ENCODE results near the gene HS2ST1. TPM values are rescaled to one million over a fixed set of nuclear protein-coding genes. Genes with fewer than 3 reads are reported as not detected.

Gene HS2ST1
- total and polyA plus RNA-seq, 8 donors: 22.5 to 92.2 (median 70.7) TPM

DNA sequence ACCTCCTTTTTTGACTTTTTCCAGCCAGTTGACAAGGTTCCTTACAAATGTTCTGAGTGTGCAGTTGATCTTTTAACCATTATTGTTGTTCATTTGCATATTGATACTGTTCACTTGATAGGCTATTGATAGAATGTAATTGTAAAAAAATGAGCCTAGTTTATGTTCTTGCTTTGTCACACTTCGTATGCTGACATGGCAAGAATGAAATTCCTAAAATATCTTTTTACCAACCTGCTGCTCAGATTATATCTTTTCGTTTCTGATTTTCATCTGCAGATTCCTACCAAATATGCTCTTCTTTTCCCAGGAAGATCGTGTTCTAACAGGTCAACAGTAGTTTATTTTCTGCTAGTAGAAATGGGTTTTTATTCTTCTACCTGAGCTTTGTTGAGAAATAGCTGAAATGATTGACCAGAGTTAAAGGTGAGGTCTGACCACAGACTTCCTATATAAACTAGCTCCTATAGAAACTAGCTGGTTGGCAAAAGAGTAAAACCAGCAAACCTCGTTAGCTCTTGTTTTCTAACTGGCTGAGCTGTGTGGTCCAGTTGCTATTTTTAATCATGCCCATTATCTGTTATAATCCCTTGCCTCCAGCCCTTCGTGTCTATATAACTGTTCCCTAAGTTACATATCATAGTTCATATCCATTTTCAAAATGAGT, 174.8 kb downstream of the HS2ST1 start:
- Histone ChIP-seq H3K27me3 (no peaks in the 10 kb centered on the region), H3K9me3 (no peaks in the 10 kb centered on the region), H3K27ac (no peak overlapping the region), H3K4me1 (no peaks in the 10 kb centered on the region), H3K4me3 (no peak overlapping the region), H3K36me3 (no peaks in the 10 kb centered on the region)
- ATAC-seq: no peak
- intact Hi-C loops (cut with DNase I): no loop called here
- TF ChIP-seq, protein P1, sequence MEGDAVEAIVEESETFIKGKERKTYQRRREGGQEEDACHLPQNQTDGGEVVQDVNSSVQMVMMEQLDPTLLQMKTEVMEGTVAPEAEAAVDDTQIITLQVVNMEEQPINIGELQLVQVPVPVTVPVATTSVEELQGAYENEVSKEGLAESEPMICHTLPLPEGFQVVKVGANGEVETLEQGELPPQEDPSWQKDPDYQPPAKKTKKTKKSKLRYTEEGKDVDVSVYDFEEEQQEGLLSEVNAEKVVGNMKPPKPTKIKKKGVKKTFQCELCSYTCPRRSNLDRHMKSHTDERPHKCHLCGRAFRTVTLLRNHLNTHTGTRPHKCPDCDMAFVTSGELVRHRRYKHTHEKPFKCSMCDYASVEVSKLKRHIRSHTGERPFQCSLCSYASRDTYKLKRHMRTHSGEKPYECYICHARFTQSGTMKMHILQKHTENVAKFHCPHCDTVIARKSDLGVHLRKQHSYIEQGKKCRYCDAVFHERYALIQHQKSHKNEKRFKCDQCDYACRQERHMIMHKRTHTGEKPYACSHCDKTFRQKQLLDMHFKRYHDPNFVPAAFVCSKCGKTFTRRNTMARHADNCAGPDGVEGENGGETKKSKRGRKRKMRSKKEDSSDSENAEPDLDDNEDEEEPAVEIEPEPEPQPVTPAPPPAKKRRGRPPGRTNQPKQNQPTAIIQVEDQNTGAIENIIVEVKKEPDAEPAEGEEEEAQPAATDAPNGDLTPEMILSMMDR (IDR thresholded peaks at IDR 0.05): no peak
- DNase-seq: no peak

DNA sequence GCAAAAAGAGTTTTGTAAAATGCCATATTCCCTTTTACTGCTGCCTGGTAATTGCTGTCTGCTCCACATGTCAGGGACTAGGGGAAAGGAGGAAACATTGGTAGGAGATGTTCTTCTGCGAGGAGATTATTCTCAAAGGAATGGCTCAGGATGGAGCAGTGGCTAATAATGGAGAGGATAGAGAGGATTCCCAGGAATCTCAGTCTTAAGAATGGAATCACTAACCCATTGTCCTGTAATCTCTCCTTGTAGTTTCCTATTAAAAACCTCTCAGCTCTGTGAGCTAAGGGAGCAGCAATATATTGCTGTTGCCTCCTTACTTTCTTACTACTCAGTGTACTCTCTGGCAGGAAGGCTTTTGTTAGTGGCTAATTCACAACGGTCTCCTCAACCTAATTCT, 175.4 kb downstream of the HS2ST1 start:
- no peaks in the 10 kb centered on the region for H3K27me3 ChIP-seq
- no peaks in the 10 kb centered on the region for H3K9me3 ChIP-seq
- no peaks in the 10 kb centered on the region for H3K4me1 ChIP-seq
- intact Hi-C loops (cut with DNase I): no loop called here
- no peak for DNase-seq
- H3K4me3 ChIP-seq: no peak overlapping the region
- ATAC-seq: no peak
- H3K36me3 ChIP-seq: no peaks in the 10 kb centered on the region
- H3K27ac ChIP-seq: no peak overlapping the region
- TF ChIP-seq, protein P1 (IDR thresholded peaks at IDR 0.05): no peak

DNA sequence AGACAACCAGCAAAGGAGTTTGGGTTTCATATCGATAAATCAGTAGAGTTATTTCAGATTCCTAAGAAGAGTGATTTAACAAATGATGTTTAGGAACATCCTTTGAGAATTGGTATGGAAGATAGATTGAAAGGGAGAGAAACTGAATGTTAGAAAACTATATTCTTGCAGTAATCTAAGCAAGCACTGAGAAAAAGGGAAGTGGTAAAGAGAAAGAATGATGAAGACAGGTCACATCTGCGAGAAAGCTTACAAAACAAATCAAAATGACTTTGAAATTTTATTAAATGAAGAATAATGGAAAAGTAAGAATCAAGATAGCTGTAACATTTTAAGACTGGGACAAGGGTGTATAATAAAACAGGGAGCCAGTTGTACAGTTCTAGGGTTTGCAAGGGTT, 177.0 kb downstream of the HS2ST1 start:
- DNase-seq (no peak), ATAC-seq (no peak)
- intact Hi-C loops (cut with DNase I): no loop called here
- H3K4me3 ChIP-seq: no peak overlapping the region
- H3K4me1 ChIP-seq: no peaks in the 10 kb centered on the region
- no peak overlapping the region for H3K27ac ChIP-seq
- H3K27me3 ChIP-seq: no peaks in the 10 kb centered on the region
- H3K36me3 ChIP-seq: no peaks in the 10 kb centered on the region
- H3K9me3 ChIP-seq: no peaks in the 10 kb centered on the region
- TF ChIP-seq, protein P1 (IDR thresholded peaks at IDR 0.05): no peak

DNA sequence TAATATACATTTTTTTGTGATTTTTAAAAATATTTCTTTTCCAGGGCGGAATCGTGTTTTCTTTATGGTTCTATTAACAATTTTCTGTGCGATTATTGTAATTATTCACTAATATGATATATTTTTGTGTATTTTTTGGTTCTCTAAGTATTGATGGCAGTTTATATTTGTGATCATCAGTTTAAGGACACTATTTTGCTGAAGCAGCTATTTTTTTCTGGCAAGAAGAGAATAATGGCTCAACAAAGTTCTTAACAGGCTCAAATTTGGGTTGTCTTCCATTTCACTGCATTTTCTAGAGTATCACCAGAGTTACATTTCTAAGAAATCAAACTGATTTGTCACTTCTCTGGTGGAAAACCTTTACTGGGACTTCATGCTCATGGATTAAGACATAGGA, 178.4 kb downstream of the HS2ST1 start:
- Histone ChIP-seq H3K27me3 (no peaks in the 10 kb centered on the region), H3K9me3 (no peaks in the 10 kb centered on the region), H3K27ac (no peak overlapping the region), H3K4me3 (no peak overlapping the region), H3K36me3 (no peaks in the 10 kb centered on the region), H3K4me1 (no peaks in the 10 kb centered on the region)
- DNase-seq: no peak
- intact Hi-C loops (cut with DNase I): no loop called here
- TF ChIP-seq, protein P1 (IDR thresholded peaks at IDR 0.05): no peak
- ATAC-seq: no peak

DNA sequence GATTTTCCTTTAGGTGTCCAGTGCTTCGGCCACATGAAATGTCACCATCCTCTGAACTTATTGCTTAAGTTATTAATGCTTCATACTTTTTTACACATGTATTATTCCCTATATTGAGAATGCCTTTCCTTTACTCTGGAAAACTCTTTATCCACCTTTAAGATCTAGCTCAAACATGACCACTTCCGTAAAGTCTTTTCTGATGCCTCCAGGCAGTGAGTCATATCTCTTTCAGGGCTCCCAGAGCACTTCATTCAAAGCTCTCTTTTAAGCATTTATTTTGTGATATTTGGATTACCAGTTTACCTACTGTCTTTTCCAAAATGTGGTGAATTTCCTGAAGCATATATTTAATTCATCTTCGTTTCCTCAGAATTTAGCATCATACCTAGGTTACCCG, 178.9 kb downstream of the HS2ST1 start:
- ATAC-seq: no peak

More for the DNA sequence above, 178.9 kb downstream of the HS2ST1 start:
- TF ChIP-seq, protein P1 (IDR thresholded peaks at IDR 0.05): no peak
- H3K9me3 ChIP-seq: no peaks in the 10 kb centered on the region
- H3K27me3 ChIP-seq: no peaks in the 10 kb centered on the region
- intact Hi-C loops (cut with DNase I): no loop called here
- no peak overlapping the region for H3K4me3 ChIP-seq
- no peaks in the 10 kb centered on the region for H3K36me3 ChIP-seq
- DNase-seq: no peak
- no peaks in the 10 kb centered on the region for H3K4me1 ChIP-seq
- H3K27ac ChIP-seq: no peak overlapping the region
